ENCODE measurements around the gene SEC11A.

- TF ChIP-seq TEAD4 (IDR thresholded peaks at IDR 0.05) (no peak), EP300 (IDR thresholded peaks at IDR 0.05; ENCODE audit: borderline replicate concordance) (no peak), NFIC (IDR thresholded peaks at IDR 0.05) (no peak), MAX (IDR thresholded peaks at IDR 0.05) (no peak), TAF1 (IDR thresholded peaks at IDR 0.05; ENCODE audit: low read depth) (no peak), CEBPB (IDR thresholded peaks at IDR 0.05) (no peak), CREB1 (IDR thresholded peaks at IDR 0.05; ENCODE audit: low read depth) (no peak), TCF12 (IDR thresholded peaks at IDR 0.05; ENCODE audit: low read depth) (no peak), RAD21 (IDR thresholded peaks at IDR 0.05; ENCODE audit: low read depth) (no peak), EGR1 (IDR thresholded peaks at IDR 0.05) (no peak)
- TF ChIP-seq, protein P1, sequence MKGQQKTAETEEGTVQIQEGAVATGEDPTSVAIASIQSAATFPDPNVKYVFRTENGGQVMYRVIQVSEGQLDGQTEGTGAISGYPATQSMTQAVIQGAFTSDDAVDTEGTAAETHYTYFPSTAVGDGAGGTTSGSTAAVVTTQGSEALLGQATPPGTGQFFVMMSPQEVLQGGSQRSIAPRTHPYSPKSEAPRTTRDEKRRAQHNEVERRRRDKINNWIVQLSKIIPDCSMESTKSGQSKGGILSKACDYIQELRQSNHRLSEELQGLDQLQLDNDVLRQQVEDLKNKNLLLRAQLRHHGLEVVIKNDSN (IDR thresholded peaks at IDR 0.05): no peak
These were observed 62.4 kb downstream of the SEC11A start for GRCh38 chr15:84653584-84653909.
